Measurements from ENCODE around the gene YTHDC2.

- TF ChIP-seq YY1 (IDR thresholded peaks at IDR 0.05) (no peak), ZBTB33 (IDR thresholded peaks at IDR 0.05) (no peak), CTCF (IDR thresholded peaks at IDR 0.05; ENCODE audit: low read depth, low read length, missing input control) (no peak), SP1 (IDR thresholded peaks at IDR 0.05) (no peak), ATF3 (IDR thresholded peaks at IDR 0.05) (no peak), TAF1 (conservative IDR thresholded peaks at IDR 0.05) (no peak), GABPA (IDR thresholded peaks at IDR 0.05 in 1 of 2, conservative IDR thresholded peaks at IDR 0.05 in 1 of 2) (no peak), EGR1 (IDR thresholded peaks at IDR 0.05; ENCODE audit: low read depth in 2 of 2) (no peak), JUND (IDR thresholded peaks at IDR 0.05) (no peak), RAD21 (IDR thresholded peaks at IDR 0.05) (no peak)
Observed at GRCh38 chr5:113552137-113552536, 38.6 kb downstream of the YTHDC2 start.
